ENCODE data around the gene IGLL1. TPM values are rescaled to one million over a fixed set of nuclear protein-coding genes. Genes with fewer than 3 reads are reported as not detected.

IGLL1 gene
- total and polyA plus RNA-seq, 2 donors (not counting 1 experiment from before 2014, with no cell fraction given): not detected

DNA sequence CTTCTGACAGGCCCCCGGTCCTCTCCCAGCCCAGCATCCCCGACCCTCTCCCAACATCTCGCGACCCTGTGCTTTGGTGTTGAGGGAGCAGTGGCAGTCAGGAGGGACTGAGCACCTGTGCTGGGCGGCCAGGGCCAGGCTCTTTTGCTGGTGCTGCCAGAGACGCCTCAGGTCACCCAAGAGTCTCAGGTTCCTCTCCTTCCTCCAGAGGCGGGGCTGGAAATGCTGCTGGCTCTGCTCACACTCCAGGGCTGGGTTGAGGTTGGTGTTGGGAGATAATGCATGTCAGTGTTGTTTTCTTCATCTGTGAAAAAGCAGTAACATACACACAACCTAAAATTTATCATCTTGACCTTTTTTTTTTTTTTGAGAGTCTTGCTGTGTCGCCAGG lies 1.2 kb upstream of the IGLL1 start:
- Histone ChIP-seq H4K20me1 (ENCODE audit: control insufficient read depth, insufficient read depth, low read length, poor library complexity, severe bottlenecking) (no peaks in the 10 kb centered on the region), H3K4me1 (ENCODE audit: control insufficient read depth in 2 of 2, insufficient read depth in 2 of 2, low read length in 2 of 2) (peaks cover 30 to 38% of the 10 kb centered on the region in 2 donors), H3K27ac (ENCODE audit: low read length in 2 of 2) (no peak overlapping the region), H2AFZ (ENCODE audit: insufficient read depth, low read depth, low read length, poor library complexity, severe bottlenecking) (peak overlapping the region; percentile 51), H3K4me3 (ENCODE audit: control extremely low read depth in 1 of 5, extremely low read depth in 1 of 5, insufficient read depth in 1 of 5, low read depth in 2 of 5, low read length in 4 of 5) (no peak overlapping the region), H3K9me3 (ENCODE audit: control extremely low read depth in 1 of 3, control insufficient read depth in 2 of 3, insufficient read depth in 1 of 3, low read length in 2 of 3) (no peaks in the 10 kb centered on the region), H3K36me3 (replicated peaks in 1 of 2; ENCODE audit: control extremely low read depth in 1 of 2, control insufficient read depth in 1 of 2, extremely low read depth in 1 of 2, insufficient read depth in 2 of 2, low read length in 1 of 2) (no peaks in the 10 kb centered on the region), H3K9ac (ENCODE audit: low read length) (no peak overlapping the region), H3K79me2 (ENCODE audit: control insufficient read depth, insufficient read depth, low read length) (peaks cover 6% of the 10 kb centered on the region), H3K4me2 (replicated peaks; ENCODE audit: low read depth, low read length, poor library complexity, severe bottlenecking) (peak overlapping the region; percentile 35), H3K27me3 (replicated peaks in 1 of 4; ENCODE audit: control extremely low read depth in 1 of 4, control insufficient read depth in 3 of 4, insufficient read depth in 4 of 4, low read length in 3 of 4) (peaks cover 0 to 28% (median 12%) of the 10 kb centered on the region in 4 experiments)
- Mint-ChIP-seq H3K27me3 (peaks cover 30% of the 10 kb centered on the region), H3K4me1 (peaks cover 27% of the 10 kb centered on the region), H3K9me3 (ENCODE audit: insufficient read depth) (no peaks in the 10 kb centered on the region), H3K4me3 (peak overlapping the region; percentile 13), H3K27ac (no peak overlapping the region)
- ATAC-seq (ENCODE audit: low read depth) (no peak), DNase-seq (no peak)
- CTCF ChIA-PET: interaction anchor here (1.9 kb wide), 1 partner anchor 10 kb away, joined by 6 read pairs; no protein-coding TSS in a partner anchor
- WGBS (ENCODE audit: insufficient coverage): 26% methylated on average over 5 of the region's 8 CpGs
- POLR2A ChIA-PET: no interaction called here
- intact Hi-C loops (cut with micrococcal nuclease): no loop called here
- TF ChIP-seq, protein P1, sequence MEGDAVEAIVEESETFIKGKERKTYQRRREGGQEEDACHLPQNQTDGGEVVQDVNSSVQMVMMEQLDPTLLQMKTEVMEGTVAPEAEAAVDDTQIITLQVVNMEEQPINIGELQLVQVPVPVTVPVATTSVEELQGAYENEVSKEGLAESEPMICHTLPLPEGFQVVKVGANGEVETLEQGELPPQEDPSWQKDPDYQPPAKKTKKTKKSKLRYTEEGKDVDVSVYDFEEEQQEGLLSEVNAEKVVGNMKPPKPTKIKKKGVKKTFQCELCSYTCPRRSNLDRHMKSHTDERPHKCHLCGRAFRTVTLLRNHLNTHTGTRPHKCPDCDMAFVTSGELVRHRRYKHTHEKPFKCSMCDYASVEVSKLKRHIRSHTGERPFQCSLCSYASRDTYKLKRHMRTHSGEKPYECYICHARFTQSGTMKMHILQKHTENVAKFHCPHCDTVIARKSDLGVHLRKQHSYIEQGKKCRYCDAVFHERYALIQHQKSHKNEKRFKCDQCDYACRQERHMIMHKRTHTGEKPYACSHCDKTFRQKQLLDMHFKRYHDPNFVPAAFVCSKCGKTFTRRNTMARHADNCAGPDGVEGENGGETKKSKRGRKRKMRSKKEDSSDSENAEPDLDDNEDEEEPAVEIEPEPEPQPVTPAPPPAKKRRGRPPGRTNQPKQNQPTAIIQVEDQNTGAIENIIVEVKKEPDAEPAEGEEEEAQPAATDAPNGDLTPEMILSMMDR (IDR thresholded peaks at IDR 0.05): no peak
- TF ChIP-seq EZH2 (IDR thresholded peaks at IDR 0.05; ENCODE audit: borderline replicate concordance, insufficient read depth, low read depth, low read length, poor library complexity, severe bottlenecking): no peak

DNA sequence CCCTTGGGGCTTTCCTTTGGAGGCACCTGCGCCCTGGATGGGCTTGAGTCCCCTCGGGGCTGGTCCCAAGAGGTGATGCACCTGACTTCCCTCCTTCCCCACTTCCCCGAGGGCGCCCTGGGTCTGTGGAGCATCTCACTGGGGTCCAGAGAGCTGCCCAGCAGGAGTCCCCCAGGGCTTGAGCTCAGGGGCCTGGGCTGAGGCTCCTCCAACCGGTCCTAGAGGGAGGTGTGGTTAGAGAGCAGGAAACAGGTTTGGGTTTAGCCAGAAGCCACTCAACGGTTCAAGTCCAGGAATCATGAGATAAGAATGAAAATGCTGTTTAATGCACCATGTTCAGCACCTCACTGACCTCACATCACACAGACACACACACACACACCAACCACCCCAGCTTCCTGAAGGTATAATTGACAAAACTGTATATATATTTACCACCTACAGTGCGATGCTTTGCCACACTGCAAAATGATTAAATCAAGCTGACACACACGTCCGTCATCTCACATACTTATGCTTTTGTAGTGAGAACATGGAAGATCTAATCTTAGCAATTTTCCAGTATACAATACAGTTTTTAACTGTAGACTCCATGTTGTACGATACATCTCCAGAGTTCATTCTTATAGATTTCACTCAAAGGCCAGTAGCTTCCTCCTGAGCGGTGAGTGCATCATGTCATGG lies 628 bp upstream of the IGLL1 start:
- Histone ChIP-seq H4K20me1 (ENCODE audit: control insufficient read depth, insufficient read depth, low read length, poor library complexity, severe bottlenecking) (no peaks in the 10 kb centered on the region), H3K9me3 (ENCODE audit: control extremely low read depth in 1 of 3, control insufficient read depth in 2 of 3, insufficient read depth in 1 of 3, low read length in 2 of 3) (no peaks in the 10 kb centered on the region), H3K4me2 (replicated peaks; ENCODE audit: low read depth, low read length, poor library complexity, severe bottlenecking) (peak overlapping the region; percentile 35), H3K79me2 (ENCODE audit: control insufficient read depth, insufficient read depth, low read length) (peaks cover 6% of the 10 kb centered on the region), H3K4me1 (ENCODE audit: control insufficient read depth in 2 of 2, insufficient read depth in 2 of 2, low read length in 2 of 2) (peaks cover 30 to 38% of the 10 kb centered on the region in 2 donors), H3K27me3 (replicated peaks in 1 of 4; ENCODE audit: control extremely low read depth in 1 of 4, control insufficient read depth in 3 of 4, insufficient read depth in 4 of 4, low read length in 3 of 4) (peaks cover 0 to 28% (median 12%) of the 10 kb centered on the region in 4 experiments), H2AFZ (ENCODE audit: insufficient read depth, low read depth, low read length, poor library complexity, severe bottlenecking) (peak overlapping the region; percentile 51), H3K27ac (ENCODE audit: low read length in 2 of 2) (no peak overlapping the region), H3K9ac (ENCODE audit: low read length) (no peak overlapping the region), H3K4me3 (ENCODE audit: control extremely low read depth in 1 of 5, extremely low read depth in 1 of 5, insufficient read depth in 1 of 5, low read depth in 2 of 5, low read length in 4 of 5) (no peak overlapping the region), H3K36me3 (replicated peaks in 1 of 2; ENCODE audit: control extremely low read depth in 1 of 2, control insufficient read depth in 1 of 2, extremely low read depth in 1 of 2, insufficient read depth in 2 of 2, low read length in 1 of 2) (no peaks in the 10 kb centered on the region)
- Mint-ChIP-seq H3K27ac (no peak overlapping the region), H3K27me3 (peaks cover 28% of the 10 kb centered on the region), H3K4me1 (peaks cover 27% of the 10 kb centered on the region), H3K9me3 (ENCODE audit: insufficient read depth) (no peaks in the 10 kb centered on the region), H3K4me3 (peak overlapping the region; percentile 13)
- ChIA-PET POLR2A (interaction anchor here (0.5 kb wide), 1 partner anchor 171 kb away, joined by 3 read pairs; no protein-coding TSS in a partner anchor), CTCF (interaction anchor here (1.9 kb wide), 1 partner anchor 10 kb away, joined by 6 read pairs; no protein-coding TSS in a partner anchor)
- TF ChIP-seq, protein P1 (IDR thresholded peaks at IDR 0.05): no peak
- TF ChIP-seq EZH2 (IDR thresholded peaks at IDR 0.05; ENCODE audit: borderline replicate concordance, insufficient read depth, low read depth, low read length, poor library complexity, severe bottlenecking): no peak
- 4% methylated on average over 5 of the region's 11 CpGs for WGBS (ENCODE audit: insufficient coverage)
- ATAC-seq (ENCODE audit: low read depth) (no peak), DNase-seq (no peak)
- intact Hi-C loops (cut with micrococcal nuclease): no loop called here

Data from B cell (primary cell).